Stimulated activated CD4-positive, alpha-beta T cell treated with anti-CD3 and anti-CD28 coated beads, Interleukin-4, amount 100 ng/mL, for 4 hours (primary cell): Measurements from ENCODE around the gene MAFF.
"Not testable (repeated sequence)": the region's sequence is repeated elsewhere in the genome, so short reads cannot be mapped to it uniquely, and the experiment has no call there.

Experiments used
- DNase-seq, 2 experiments: peaks; one replicate each; pipeline ENCODE4 v3.0.0-alpha.2; 2020

The MAFF gene

DNA sequence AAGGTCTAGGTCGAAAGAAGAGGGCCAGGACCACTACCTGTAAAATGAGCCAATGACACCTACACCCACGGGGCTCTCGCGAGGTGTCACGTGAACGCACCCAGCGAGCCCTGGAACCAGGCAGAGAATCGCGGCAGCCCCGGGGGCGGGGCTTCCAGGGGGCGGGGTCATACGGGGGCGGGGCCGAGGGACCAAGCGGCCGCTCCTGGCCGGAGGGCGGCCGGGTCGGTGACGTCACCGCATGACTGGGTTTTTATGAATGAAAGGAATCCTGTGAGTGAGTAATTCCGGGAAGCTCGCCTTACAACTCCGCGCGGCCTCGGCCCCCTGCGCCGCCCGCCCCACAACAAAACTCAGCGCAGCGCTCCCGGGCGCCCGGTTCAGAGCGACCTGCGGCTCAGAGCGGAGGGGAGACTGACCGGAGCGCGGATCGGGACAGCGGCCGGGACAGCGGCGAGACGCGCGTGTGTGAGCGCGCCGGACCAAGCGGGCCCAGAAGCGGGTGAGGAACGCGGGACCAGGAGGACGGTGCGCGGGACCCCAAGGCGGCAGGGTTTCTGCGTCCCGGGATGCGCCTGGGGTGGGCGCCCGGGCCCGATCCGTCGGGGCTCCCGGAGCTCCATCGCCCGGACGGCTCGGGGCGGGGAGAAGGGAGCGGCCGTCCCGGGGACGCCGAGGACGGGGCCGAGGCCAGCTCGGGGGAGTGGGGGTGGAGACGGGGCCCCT is at the start of gene MAFF:
MAFF (plus strand) TSS at position 284 of the 726 bp plus-strand sequence. CDS start 11,860 bp downstream, outside the sequence.
- peak; percentile 88 to 89 for DNase-seq

DNA sequence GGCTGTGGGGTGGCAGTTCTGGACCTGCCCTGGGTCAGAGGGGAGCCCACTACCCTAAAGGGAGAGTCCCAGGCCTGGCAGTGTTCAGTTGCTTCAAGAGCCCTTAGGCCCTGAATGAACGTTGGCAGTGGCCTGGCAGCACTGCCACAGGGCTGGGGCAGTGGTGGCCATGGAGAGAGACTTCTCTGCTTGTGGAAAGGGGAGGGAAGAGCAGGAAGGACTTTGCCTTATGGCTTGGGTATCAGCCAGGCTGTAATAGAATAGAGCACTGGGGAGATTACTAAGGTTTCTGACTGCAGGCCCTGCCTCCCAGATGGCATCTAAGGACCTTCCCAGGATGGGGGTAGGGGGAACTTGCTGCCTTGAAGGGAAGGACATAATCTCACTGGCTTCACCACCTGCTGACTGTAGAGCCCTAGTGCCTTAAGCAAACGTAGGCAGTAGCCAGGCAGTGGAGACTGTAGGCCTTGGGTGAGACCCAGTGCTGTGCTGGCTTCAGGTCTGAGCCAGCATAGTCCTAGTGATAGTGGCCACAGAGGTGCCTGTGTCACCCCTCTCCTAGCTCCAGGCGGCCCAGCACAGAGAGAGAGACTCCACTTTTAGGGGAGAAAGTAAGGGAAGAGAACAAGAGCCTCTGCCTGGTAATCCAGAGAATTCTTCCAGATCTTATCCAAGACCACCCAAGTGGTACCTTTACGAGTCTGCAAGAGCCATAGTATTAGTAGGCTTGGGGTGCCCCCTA is 47.8 kb upstream of the MAFF start:
- DNase-seq, result no peak

DNA sequence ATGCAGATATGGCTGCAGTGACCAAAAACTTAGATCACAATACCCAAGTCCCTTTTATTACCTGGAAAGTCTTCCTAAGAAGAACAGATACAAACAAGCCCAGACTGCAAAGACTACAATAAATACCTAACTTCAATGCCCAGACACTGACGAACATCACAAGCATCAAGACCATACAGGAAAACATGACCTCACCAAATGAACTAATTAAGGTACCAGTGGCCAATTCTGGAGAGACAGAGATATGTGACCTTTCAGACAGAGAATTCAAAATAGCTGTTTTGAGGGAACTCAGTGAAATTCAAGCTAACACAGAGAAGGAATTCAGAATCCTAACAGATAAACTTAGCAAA is 47.3 kb upstream of the MAFF start:
- DNase-seq, result not testable (repeated sequence)

DNA sequence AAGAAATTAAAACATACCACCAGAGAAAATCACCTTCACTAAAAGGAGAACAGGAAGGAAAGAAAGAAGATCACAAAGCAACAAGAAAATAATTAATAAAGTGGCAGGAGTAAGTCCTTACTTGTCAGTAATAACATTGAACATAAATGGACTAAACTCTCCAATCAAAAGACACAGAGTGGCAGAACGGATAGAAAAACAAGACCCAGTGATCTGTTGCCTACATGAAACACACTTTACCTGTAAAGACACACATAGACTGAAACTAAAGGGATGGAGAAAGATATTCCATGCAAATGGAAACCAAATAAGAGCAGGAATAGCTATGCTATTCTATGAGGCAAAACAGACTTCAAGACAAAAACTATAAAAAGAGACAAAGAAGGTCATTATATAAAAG is 46.1 kb upstream of the MAFF start:
- DNase-seq, result no peak

DNA sequence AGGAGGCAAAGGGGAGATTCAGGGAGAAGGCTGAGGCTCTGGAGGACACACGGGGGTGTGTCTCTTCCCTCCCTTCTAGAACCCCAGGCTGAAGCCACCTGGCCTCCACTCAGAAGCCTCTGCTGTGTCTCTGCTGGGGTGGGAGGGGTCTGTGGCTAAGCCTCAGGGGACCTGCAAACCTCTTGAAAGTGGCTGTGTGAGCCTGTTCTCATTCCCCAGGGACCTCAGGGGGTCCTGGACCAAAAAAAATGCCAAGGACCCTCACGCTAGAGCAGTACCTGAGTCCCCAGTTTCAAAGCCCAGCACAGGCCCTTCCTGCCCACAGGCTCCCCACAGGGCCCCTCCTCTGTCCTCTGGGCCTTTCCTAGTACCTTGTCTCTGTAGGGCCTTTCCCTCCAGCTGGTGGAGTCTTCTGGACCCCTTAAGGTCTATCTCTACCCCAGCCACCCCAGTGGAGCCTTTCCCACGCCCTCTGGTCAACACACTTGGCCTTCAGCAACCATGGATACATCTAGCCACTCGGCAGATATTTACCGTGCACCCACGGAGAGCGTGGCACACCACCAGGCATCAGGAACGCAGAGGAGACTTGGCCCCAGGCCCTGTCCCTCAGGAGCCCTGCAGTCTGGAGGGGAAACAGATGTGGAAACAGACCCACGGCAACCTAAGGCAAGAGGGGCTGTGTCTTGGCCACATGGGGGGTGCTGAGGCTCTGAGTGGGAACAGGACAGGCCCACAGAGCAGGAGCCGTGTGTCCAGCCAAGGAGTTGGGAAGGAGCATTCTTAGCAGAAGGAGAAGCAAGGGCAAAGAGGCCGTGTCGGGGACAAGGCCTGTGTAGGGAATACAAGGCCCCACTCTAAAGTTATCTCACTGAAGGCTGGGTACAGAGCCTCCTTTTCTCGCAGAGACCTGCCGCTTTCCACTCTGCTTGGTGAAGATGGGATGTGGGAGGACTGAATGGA is 38.6 kb upstream of the MAFF start:
- DNase-seq, result no peak

DNA sequence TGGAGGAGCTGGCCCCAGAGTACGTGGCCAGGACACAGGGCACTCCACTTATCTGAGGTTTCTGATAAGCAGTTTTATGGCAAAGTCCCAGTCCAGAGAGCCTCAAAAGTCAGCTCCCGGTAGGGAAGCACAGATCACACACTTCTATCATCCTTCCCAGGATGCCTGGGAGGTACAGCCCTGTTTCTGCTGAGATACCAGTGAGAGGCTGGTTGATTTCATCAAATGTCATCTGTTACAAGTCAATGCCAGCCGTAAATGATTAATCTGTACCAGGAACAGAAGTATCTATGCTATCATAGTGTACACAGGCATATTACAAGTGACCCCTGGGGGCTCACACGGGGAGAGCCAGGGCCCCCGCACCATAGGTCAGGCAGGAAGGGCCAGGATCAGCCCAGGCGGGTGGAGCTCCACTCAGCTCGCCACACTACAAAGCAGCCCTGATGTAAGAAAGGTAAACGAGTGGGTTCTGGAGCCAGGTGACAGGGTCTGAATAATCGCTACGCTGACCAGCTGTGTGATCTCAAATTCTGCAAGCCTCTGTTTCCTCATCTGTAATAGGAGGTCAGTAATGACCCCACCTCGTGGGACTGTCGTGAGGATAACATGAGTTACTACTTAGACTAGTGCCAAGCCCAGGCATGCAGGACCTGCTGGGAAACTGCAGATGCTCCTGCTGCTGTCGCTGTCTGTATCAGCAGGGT is 37.8 kb upstream of the MAFF start:
- no peak for DNase-seq

DNA sequence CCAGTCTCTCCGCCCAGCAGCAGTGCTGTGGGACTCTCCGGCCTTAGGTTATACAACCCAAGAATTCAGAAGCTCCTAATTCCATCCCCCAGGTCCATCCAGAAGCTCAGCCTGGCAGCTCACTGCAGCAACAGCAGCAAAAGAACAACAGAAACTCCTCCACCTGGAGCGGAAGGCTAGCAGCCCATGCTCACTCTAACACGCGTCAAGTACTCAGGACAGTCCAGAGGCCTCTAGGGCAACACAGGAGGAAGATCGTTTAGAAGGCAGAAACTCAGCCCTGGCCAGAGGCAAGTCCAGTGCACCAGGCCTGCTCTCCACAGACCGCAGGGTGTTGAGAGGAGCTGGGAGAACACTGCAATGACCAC is 37.3 kb upstream of the MAFF start:
- DNase-seq, result no peak

DNA sequence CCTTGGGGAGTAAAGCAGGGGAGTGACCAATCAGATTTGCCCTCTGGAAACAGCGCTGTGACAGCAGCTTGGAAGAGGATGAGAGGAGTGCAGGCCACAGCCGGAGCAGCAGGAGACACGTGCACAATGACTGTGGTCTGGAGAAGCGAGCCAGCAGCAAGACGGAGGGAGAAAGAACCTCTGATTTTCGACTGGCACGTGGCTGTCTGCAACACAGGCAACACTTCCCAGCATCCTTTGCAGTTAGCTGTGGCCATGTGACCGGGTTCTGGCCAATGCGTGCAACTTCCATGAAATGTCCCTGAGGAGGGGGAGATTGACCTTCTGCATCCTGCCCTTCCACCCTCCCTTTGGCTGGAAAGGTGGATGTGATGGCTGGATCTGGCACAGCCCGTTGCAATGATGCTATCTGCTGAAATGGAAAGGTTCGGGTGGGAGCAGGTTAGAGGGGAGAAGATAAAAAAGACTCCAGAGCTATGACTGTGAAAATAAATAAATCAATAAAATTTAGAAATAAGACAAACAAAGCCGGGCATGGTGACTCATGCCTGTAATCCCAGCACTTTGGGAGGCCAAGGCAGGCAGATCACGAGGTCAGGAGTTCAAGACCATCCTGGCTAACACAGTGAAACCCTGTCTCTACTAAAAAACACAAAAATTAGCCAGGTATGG is 35.7 kb upstream of the MAFF start:
- no peak for DNase-seq

DNA sequence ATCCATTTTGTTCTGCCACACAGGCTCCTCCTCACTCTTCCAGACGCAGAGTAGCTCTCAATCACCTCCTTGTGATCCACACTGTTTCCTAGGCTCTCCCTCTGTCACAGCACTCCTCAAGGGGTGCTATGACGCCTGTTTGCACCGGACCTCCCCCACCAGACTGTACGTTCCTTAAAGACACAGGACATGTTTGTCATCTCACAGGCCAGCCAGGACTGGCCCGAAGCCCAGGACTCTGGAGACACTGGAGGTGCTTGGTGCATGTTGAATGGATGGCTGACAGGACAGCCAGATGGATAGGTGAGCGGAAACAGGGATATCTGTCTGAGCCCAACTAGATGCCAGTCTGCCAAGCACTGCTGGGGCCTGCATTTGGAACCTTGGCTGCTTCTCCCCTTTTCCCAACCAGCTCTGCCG is 33.8 kb upstream of the MAFF start:
- DNase-seq, result no peak

DNA sequence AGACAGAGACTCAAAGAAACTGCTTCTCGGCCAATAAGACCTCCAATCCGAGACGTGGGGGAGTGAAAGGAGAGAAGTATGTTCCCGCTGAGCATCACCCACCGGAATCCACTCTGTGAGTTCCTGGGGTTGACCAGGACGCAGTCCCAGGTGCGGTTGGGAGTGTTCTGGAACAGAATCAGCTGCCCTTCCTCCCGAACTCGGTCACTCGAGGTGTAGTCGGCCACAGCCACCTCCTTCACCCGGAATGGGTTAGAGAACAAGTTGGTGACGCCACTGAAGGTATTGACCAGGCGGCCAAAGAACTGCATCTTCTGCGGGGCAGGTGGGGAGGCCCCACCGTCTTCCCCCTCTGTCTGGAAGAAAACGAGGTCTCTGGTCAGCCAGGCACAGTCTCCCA is 32.7 kb upstream of the MAFF start:
- DNase-seq, result no peak

DNA sequence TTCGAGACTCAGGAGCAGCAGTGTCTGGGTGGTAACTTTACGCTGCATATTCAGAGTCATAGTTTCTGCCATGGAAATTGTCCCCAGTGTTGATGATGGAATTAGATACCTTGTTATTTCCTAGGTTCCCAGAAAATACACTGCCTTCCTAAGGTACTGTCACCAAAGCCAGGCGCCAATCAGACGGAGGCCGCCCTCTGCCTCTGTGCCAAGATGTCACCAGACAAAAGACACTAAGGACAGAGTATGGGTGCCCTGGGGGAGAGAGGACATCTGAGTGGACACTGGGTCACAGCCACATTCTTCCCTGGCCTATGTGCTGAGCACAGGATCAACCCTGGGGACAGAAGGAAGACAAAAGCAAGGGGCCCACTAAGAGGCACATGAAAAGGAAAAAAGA is 31.3 kb upstream of the MAFF start:
- no peak for DNase-seq

DNA sequence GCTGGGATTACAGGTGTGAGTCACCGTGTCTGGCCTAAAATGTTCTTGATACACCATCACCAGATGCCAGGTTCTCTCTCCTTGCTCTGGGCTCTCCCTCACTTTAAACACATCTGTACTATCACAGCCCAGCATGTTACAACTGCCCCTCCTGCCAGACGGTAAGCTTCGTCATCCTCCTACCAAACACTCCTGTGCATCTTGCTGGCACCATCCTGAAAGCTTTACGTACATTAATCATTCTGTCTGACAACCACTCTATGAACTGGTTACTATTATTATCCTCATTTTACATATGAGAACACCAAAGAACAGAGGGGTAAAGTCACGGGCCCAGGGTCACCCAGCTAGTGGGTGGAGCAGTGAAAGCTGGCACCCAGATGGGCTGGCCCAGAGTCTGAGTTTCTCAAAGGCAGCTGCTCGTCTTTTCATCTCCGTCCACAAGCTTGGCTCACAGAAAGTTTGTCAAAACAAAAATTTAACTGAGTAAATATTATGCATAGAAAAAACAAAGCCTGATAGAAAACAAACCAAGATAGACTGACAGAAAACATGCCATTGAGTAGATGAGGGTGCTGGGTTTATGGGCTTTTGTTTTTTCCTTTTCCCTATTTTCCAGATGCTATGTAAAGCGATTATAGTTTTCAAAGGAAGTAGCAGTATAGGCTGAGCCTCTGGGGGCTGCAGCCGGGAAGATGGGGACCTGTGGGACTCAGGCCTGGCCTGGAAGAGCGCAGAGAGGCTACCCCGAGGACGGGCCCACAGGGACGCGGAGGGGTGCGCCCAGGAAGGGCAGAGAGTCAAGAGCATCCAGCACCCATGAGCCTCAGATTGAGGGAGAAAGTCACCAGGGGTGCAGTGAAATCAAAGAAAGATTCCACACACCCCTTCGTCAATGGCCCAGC is 29.6 kb upstream of the MAFF start:
- DNase-seq, result no peak

DNA sequence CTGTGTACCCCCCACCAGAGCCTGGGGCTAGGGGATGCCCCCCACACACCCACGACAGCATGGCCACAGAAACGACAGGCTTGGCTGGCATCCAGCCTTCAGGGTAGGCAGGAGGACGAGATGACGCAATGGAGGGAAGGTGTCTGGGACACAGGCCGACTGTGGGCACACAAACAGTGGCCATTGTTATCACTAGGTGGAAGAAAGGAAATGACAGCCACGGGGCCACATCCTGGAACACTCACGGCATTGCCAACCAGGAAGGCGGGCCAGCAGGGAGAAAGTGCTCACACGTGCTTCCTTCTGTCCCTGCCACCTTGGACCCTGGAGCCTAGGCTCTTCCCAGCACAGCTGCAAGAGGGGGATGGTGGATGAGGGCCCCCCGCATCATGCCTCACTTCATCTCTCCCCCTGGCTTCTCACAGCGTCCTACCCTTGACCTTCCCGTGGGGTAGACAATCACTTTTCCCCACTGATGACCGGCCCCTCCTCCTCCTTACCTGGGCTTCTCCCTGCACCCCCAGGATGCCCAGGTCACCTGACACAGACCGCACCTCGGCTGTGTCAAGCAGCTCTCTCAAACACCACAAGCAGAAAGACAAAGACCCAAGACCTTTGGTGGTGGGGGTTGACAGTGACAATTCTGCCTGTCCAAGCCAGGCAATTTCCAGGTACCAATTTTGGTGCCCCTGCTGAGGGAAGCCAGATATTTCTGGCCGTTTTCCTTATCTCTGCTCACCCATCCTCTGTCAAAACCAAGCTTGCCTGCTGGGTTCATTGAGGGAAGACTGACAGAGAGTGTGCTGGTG is 28.8 kb upstream of the MAFF start:
- DNase-seq, result peak in 1 of 2 experiments; percentile 13

DNA sequence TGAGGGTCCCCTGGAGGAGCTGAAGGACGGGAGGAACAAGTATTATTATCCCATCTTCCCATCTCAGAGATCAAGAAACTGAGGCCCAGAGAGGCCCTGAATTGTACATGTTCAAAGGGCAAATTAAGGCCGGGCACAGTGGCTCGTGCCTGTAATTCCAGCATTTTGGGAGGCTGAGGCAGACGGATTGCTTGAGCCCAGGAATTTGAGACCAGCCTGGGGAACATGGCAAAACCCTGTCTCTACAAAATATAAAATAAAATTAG is 28.2 kb upstream of the MAFF start:
- no peak for DNase-seq

DNA sequence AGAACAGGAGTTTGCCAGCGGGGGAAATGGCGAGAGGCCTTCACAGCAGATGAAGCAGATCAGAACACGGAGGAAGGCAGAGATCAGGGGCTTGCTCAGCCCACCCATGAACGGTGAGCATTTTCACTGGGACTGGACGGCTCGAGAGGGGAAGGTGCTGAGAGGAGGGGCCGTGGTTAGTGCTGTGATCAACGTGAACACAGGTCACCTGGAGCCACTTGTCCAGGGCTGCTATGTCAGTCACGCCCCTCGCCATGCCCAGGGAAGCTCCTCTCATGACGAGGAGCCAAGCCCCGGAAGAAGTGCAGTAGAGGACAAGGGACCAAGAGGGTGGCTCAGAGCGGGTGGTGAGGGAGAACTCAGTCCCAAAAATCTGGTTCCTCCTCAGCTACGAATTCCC is 27.2 kb upstream of the MAFF start:
- DNase-seq, result no peak

DNA sequence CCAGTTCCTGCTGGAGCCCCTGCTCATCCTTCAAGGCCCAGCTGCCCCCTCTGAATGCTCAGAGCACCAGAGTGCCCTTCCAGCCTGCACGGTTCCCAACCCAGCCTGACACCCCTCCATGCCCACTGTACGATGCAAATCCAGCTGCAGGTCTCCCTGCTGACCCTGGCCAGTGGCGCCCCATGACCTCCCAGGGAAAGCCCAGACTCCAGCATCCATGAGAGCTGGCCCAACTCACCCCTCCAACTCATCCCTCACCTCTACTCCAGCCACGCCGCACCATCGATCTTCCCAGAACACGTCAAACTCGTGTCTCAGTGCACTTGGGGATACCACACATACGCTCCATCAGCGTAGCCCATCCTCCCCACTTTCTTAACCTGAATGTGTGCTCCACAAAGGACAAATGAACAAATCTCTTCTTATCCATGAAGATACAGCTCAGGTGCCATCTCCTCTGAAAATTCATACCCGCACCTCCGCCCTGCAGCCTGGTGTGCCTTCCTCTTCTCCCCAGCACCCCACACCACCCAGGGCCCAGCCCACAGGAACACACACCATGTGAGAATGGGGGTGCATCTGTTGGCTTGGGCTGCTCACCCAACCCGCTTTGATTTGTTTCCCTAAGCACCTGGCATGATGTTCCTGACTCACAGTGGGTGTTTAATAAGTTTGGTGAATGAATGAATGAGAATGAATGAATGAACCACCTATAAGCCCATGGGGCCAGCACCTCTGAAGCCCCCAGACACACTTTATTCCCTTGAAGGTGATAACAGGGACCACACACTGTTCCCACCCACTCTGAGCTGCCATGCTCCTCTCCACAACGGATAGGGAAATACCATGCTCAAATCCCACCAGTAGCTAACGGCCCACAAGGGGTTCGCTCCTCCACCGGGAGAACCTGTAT is 26.3 kb upstream of the MAFF start:
- DNase-seq, result no peak

DNA sequence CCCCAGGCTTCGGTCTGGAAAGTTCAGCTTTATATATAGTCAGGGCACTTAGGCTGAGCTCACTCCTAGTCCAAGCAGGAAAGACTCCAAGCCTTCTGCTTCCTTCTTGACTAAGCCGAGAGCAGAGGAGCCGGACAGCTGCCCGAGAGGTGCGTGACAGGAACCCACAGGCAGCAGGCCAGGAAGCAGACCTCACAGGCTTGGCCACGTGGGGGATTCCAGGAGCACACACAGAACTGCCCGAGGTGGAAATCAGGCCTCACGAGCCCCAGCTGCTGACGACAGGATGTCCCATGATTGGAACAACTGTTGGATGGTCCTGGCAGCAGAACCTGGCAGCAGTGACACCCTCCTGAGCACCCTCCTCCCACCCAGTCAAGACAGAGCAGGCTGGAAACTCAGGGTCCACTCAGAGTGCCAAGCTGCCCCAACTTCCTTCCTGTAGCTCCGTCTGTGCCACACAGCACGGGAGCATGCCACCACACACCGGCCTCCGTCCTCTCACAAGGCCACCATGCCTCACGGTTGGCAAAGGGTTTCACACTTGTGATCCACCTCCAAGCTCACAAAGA is 25.5 kb upstream of the MAFF start:
- DNase-seq, result no peak

DNA sequence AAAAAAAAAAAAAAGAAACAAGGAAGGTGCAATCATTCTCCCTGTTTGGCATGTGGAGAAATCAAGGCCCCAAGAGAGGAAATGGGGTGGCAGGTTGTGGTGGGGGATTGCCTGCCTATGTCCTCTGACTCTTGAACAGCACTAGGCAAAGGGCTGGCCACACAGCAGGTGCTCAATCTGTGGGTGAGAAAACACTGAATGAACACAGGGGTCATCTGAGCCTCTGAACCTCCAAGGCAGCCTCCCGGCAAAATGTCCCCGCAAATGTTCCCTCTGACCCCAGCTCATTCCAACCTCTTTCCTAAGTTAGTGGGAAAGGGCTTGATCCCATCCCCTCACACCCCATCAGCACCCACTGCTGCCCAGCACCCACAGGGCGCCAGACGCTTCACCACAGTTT is 24.8 kb upstream of the MAFF start:
- no peak for DNase-seq

DNA sequence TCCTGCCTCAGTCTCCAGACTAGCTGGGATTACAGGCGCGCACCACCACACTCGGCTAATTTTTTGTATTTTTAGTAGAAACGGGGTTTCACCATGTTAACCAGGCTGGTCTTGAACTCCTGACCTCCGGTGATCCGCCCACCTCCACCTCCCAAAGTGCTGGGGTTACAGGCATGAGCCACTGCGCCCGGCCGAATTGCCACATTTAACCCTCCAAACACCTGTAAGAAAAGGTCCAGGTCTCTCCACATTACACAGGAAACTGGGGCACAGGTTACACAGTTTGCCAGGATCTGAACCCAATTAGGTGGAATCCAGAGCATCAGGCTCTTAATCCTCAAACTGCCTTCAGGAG is 24.2 kb upstream of the MAFF start:
- DNase-seq, result not testable (repeated sequence)
